Measurements from ENCODE around the gene RAVER1. TPM values are rescaled to one million over a fixed set of nuclear protein-coding genes. Genes with fewer than 3 reads are reported as not detected.

RAVER1 gene
- total RNA-seq, 1 experiment from 2014 or later, result 86.9 TPM

DNA sequence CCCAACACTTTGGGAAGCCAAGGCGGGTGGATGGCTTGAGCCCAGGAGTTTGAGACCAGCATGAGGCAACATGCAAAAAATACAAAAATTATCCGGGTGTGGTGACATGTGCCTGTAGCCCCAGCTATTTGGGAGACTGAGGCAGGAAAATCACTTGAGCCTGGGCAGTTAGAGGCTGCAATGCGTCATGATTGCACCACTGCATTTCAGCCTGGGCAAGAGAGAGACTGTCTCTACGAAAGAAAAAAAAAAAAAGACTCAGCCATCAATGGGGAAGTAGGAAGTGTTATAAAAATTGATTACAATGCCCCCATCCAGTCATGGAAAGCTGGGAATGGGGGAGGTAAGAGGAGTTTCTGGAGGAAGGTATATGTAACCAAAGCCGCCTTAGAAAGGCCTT is 41.6 kb upstream of the RAVER1 start:
- ChIA-PET POLR2A (interaction anchor here (0.7 kb wide), 1 partner anchor 865 kb away, joined by 3 read pairs; no protein-coding TSS in a partner anchor), CTCF (interaction anchor here (1.1 kb wide), 1 partner anchor 116 kb away, joined by 3 read pairs; no protein-coding TSS in a partner anchor)
- Mint-ChIP-seq H3K4me1 (peaks cover 5% of the 10 kb centered on the region), H3K27me3 (ENCODE audit: low read depth) (no peaks in the 10 kb centered on the region), H3K27ac (no peak overlapping the region), H3K4me3 (no peak overlapping the region), H3K9me3 (no peaks in the 10 kb centered on the region), H3K36me3 (peaks cover 14% of the 10 kb centered on the region)
- TF ChIP-seq RELA (CRISPR knock-in tag; IDR thresholded peaks at IDR 0.05; ENCODE audit: borderline replicate concordance) (no peak), NFATC4 (CRISPR knock-in tag; IDR thresholded peaks at IDR 0.05) (no peak), ZNF263 (CRISPR knock-in tag; IDR thresholded peaks at IDR 0.05; ENCODE audit: low read depth) (no peak), ZNF121 (CRISPR knock-in tag; IDR thresholded peaks at IDR 0.05) (no peak), FOXJ3 (CRISPR knock-in tag; IDR thresholded peaks at IDR 0.05; ENCODE audit: borderline replicate concordance) (no peak), IRF2 (CRISPR knock-in tag; IDR thresholded peaks at IDR 0.05; ENCODE audit: borderline replicate concordance, low read depth) (no peak)
- TF ChIP-seq, protein P1, sequence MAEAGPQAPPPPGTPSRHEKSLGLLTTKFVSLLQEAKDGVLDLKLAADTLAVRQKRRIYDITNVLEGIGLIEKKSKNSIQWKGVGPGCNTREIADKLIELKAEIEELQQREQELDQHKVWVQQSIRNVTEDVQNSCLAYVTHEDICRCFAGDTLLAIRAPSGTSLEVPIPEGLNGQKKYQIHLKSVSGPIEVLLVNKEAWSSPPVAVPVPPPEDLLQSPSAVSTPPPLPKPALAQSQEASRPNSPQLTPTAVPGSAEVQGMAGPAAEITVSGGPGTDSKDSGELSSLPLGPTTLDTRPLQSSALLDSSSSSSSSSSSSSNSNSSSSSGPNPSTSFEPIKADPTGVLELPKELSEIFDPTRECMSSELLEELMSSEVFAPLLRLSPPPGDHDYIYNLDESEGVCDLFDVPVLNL (CRISPR knock-in tag; IDR thresholded peaks at IDR 0.05; ENCODE audit: borderline replicate concordance, low read depth), result no peak
- TF ChIP-seq, protein P2, sequence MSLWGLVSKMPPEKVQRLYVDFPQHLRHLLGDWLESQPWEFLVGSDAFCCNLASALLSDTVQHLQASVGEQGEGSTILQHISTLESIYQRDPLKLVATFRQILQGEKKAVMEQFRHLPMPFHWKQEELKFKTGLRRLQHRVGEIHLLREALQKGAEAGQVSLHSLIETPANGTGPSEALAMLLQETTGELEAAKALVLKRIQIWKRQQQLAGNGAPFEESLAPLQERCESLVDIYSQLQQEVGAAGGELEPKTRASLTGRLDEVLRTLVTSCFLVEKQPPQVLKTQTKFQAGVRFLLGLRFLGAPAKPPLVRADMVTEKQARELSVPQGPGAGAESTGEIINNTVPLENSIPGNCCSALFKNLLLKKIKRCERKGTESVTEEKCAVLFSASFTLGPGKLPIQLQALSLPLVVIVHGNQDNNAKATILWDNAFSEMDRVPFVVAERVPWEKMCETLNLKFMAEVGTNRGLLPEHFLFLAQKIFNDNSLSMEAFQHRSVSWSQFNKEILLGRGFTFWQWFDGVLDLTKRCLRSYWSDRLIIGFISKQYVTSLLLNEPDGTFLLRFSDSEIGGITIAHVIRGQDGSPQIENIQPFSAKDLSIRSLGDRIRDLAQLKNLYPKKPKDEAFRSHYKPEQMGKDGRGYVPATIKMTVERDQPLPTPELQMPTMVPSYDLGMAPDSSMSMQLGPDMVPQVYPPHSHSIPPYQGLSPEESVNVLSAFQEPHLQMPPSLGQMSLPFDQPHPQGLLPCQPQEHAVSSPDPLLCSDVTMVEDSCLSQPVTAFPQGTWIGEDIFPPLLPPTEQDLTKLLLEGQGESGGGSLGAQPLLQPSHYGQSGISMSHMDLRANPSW (CRISPR knock-in tag; conservative IDR thresholded peaks at IDR 0.05; ENCODE audit: low read depth), result no peak
- TF ChIP-seq, protein P3, sequence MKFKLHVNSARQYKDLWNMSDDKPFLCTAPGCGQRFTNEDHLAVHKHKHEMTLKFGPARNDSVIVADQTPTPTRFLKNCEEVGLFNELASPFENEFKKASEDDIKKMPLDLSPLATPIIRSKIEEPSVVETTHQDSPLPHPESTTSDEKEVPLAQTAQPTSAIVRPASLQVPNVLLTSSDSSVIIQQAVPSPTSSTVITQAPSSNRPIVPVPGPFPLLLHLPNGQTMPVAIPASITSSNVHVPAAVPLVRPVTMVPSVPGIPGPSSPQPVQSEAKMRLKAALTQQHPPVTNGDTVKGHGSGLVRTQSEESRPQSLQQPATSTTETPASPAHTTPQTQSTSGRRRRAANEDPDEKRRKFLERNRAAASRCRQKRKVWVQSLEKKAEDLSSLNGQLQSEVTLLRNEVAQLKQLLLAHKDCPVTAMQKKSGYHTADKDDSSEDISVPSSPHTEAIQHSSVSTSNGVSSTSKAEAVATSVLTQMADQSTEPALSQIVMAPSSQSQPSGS (CRISPR knock-in tag; IDR thresholded peaks at IDR 0.05; ENCODE audit: borderline replicate concordance, low read depth), result no peak
- TF ChIP-seq, protein P4, sequence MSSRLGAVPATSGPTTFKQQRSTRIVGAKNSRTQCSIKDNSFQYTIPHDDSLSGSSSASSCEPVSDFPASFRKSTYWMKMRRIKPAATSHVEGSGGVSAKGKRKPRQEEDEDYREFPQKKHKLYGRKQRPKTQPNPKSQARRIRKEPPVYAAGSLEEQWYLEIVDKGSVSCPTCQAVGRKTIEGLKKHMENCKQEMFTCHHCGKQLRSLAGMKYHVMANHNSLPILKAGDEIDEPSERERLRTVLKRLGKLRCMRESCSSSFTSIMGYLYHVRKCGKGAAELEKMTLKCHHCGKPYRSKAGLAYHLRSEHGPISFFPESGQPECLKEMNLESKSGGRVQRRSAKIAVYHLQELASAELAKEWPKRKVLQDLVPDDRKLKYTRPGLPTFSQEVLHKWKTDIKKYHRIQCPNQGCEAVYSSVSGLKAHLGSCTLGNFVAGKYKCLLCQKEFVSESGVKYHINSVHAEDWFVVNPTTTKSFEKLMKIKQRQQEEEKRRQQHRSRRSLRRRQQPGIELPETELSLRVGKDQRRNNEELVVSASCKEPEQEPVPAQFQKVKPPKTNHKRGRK (CRISPR knock-in tag; IDR thresholded peaks at IDR 0.05; ENCODE audit: borderline replicate concordance), result no peak
- DNase-seq (ENCODE audit: low spot score), result no peak
- ATAC-seq, result no peak

DNA sequence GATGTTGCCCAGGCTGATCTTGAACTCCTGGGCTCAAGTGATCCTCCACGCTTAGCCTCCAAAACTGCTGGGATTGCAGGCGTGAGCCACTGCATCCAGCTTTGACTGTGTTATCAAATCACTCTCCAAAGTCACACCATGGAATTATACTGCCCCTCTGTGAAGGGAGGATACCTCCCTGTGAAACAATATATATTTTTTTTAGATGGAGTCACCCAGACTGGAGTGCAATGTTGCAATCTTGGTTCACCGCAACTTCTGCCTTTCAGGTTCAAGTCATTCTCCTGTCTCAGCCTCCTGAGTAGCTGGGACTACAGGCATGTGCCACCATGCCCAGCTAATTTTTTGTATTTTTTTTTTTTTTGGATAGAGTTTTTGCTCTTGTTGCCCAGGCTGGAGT is 39.4 kb upstream of the RAVER1 start:
- no peak overlapping the region for H3K27ac Mint-ChIP-seq
- peaks cover 23% of the 10 kb centered on the region for H3K36me3 Mint-ChIP-seq
- ChIA-PET CTCF (interaction anchor here (1.8 to 3.2 kb wide), 2 partner anchors 102 to 114 kb away, joined by 7 to 13 read pairs; partner anchors contain the start of gene ICAM1), POLR2A (interaction anchor here (0.6 to 1.2 kb wide), 3 partner anchors 19 to 105 kb away, joined by 3 to 6 read pairs (median 4); partner anchors contain the start of gene RAVER1)
- DNase-seq (ENCODE audit: low spot score) (no peak), ATAC-seq (no peak)
- no peaks in the 10 kb centered on the region for H3K27me3 Mint-ChIP-seq (ENCODE audit: low read depth)
- H3K4me3 Mint-ChIP-seq, result no peak overlapping the region
- no peaks in the 10 kb centered on the region for H3K4me1 Mint-ChIP-seq
- no peaks in the 10 kb centered on the region for H3K9me3 Mint-ChIP-seq
- no peak for TF ChIP-seq MYBL2 (CRISPR knock-in tag; IDR thresholded peaks at IDR 0.05)
- TF ChIP-seq, protein P5, sequence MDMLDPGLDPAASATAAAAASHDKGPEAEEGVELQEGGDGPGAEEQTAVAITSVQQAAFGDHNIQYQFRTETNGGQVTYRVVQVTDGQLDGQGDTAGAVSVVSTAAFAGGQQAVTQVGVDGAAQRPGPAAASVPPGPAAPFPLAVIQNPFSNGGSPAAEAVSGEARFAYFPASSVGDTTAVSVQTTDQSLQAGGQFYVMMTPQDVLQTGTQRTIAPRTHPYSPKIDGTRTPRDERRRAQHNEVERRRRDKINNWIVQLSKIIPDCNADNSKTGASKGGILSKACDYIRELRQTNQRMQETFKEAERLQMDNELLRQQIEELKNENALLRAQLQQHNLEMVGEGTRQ (CRISPR knock-in tag; IDR thresholded peaks at IDR 0.05), result no peak
- TF ChIP-seq, protein P6, sequence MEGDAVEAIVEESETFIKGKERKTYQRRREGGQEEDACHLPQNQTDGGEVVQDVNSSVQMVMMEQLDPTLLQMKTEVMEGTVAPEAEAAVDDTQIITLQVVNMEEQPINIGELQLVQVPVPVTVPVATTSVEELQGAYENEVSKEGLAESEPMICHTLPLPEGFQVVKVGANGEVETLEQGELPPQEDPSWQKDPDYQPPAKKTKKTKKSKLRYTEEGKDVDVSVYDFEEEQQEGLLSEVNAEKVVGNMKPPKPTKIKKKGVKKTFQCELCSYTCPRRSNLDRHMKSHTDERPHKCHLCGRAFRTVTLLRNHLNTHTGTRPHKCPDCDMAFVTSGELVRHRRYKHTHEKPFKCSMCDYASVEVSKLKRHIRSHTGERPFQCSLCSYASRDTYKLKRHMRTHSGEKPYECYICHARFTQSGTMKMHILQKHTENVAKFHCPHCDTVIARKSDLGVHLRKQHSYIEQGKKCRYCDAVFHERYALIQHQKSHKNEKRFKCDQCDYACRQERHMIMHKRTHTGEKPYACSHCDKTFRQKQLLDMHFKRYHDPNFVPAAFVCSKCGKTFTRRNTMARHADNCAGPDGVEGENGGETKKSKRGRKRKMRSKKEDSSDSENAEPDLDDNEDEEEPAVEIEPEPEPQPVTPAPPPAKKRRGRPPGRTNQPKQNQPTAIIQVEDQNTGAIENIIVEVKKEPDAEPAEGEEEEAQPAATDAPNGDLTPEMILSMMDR (IDR thresholded peaks at IDR 0.05), result no peak
- TF ChIP-seq, protein P7, sequence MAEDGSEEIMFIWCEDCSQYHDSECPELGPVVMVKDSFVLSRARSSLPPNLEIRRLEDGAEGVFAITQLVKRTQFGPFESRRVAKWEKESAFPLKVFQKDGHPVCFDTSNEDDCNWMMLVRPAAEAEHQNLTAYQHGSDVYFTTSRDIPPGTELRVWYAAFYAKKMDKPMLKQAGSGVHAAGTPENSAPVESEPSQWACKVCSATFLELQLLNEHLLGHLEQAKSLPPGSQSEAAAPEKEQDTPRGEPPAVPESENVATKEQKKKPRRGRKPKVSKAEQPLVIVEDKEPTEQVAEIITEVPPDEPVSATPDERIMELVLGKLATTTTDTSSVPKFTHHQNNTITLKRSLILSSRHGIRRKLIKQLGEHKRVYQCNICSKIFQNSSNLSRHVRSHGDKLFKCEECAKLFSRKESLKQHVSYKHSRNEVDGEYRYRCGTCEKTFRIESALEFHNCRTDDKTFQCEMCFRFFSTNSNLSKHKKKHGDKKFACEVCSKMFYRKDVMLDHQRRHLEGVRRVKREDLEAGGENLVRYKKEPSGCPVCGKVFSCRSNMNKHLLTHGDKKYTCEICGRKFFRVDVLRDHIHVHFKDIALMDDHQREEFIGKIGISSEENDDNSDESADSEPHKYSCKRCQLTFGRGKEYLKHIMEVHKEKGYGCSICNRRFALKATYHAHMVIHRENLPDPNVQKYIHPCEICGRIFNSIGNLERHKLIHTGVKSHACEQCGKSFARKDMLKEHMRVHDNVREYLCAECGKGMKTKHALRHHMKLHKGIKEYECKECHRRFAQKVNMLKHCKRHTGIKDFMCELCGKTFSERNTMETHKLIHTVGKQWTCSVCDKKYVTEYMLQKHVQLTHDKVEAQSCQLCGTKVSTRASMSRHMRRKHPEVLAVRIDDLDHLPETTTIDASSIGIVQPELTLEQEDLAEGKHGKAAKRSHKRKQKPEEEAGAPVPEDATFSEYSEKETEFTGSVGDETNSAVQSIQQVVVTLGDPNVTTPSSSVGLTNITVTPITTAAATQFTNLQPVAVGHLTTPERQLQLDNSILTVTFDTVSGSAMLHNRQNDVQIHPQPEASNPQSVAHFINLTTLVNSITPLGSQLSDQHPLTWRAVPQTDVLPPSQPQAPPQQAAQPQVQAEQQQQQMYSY (CRISPR knock-in tag; IDR thresholded peaks at IDR 0.05), result no peak
- TF ChIP-seq ELF4 (CRISPR knock-in tag; IDR thresholded peaks at IDR 0.05; ENCODE audit: low read depth), result no peak
- TF ChIP-seq, protein P8, sequence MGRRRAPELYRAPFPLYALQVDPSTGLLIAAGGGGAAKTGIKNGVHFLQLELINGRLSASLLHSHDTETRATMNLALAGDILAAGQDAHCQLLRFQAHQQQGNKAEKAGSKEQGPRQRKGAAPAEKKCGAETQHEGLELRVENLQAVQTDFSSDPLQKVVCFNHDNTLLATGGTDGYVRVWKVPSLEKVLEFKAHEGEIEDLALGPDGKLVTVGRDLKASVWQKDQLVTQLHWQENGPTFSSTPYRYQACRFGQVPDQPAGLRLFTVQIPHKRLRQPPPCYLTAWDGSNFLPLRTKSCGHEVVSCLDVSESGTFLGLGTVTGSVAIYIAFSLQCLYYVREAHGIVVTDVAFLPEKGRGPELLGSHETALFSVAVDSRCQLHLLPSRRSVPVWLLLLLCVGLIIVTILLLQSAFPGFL (CRISPR knock-in tag; IDR thresholded peaks at IDR 0.05; ENCODE audit: borderline replicate concordance), result no peak
- TF ChIP-seq, protein P9, sequence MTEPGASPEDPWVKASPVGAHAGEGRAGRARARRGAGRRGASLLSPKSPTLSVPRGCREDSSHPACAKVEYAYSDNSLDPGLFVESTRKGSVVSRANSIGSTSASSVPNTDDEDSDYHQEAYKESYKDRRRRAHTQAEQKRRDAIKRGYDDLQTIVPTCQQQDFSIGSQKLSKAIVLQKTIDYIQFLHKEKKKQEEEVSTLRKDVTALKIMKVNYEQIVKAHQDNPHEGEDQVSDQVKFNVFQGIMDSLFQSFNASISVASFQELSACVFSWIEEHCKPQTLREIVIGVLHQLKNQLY (CRISPR knock-in tag; IDR thresholded peaks at IDR 0.05), result no peak

Measured in WTC11 (cell line).